ENCODE measurements around the gene STX3. TPM values are rescaled to one million over a fixed set of nuclear protein-coding genes. Genes with fewer than 3 reads are reported as not detected.

STX3 gene
- total RNA-seq, 1 experiment from 2014 or later, result 178 TPM

DNA sequence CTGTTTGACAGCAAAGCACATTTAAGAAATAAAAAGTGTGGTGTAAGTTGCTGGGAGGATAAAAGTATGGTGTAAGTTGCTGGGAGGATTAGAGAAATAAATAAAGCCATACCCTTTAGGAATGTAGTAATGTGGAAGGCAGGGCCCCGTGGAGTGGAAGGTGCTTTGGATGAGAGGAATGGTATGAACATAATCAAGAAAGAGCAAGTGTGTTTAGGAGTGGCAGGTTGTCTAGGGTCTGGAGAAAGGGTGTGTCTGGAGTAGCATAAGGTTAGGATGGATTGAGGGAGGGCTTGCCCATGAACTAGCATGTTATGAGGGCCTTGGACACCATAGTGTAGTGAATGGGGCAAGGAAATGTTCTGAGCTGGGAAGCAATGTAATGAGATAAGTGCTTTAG is 37.3 kb downstream of the STX3 start:
- Mint-ChIP-seq H3K27me3 (ENCODE audit: insufficient read depth, unreplicated experiment) (no peaks in the 10 kb centered on the region), H3K27ac (ENCODE audit: unreplicated experiment) (peak overlapping the region; percentile 8), H3K9me3 (ENCODE audit: unreplicated experiment) (no peaks in the 10 kb centered on the region), H3K4me1 (ENCODE audit: low read depth, unreplicated experiment) (peaks cover 20% of the 10 kb centered on the region), H3K4me3 (ENCODE audit: unreplicated experiment) (no peak overlapping the region), H3K36me3 (ENCODE audit: insufficient read depth, unreplicated experiment) (peaks cover 99% of the 10 kb centered on the region)
- TF ChIP-seq, protein P1, sequence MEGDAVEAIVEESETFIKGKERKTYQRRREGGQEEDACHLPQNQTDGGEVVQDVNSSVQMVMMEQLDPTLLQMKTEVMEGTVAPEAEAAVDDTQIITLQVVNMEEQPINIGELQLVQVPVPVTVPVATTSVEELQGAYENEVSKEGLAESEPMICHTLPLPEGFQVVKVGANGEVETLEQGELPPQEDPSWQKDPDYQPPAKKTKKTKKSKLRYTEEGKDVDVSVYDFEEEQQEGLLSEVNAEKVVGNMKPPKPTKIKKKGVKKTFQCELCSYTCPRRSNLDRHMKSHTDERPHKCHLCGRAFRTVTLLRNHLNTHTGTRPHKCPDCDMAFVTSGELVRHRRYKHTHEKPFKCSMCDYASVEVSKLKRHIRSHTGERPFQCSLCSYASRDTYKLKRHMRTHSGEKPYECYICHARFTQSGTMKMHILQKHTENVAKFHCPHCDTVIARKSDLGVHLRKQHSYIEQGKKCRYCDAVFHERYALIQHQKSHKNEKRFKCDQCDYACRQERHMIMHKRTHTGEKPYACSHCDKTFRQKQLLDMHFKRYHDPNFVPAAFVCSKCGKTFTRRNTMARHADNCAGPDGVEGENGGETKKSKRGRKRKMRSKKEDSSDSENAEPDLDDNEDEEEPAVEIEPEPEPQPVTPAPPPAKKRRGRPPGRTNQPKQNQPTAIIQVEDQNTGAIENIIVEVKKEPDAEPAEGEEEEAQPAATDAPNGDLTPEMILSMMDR (IDR thresholded peaks at IDR 0.05; ENCODE audit: insufficient read depth in 1 of 2, low read depth in 1 of 2, low read length in 1 of 2, severe bottlenecking in 1 of 2, unreplicated experiment in 1 of 2), result no peak
- peaks cover under 1% of the 10 kb centered on the region for H3K4me1 ChIP-seq
- no peaks in the 10 kb centered on the region for H3K27me3 ChIP-seq (replicated peaks; ENCODE audit: control insufficient read depth, insufficient read depth, low read length)
- no TSS peak for BruUV-seq (replicated peaks)
- no peaks in the 10 kb centered on the region for H3K9me3 ChIP-seq
- ChIA-PET CTCF (no interaction called here), POLR2A (no interaction called here)
- intact Hi-C loops (cut with micrococcal nuclease; ENCODE audit: unreplicated experiment), result no loop called here
- peaks cover 23% of the 10 kb centered on the region; the same call in 1 of the 2 replicates for H3K36me3 ChIP-seq (ENCODE audit: control insufficient read depth, insufficient read depth, low read length)
- H3K4me3 ChIP-seq (ENCODE audit: low read depth, low read length), result no peak overlapping the region
- no peak for DNase-seq

DNA sequence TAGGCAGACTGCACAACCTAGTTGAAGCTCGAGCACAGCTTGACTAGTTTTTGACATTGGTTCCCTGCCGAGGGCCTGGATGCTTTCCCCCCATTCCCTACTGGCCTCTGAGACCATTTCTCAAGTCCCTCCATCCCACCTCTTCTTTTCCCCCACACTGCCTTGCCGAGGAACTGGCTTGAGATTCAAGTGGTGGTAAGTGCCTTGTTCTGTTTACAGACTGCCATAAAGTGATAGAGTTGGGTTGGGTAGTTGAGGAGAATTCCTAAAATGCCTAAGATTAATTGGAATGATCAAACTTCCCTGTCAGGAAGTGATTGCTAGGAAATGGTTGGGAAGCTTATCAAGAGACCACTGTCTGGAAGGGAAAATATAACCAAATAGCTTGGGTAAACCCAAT is 39.2 kb downstream of the STX3 start:
- no TSS peak for BruUV-seq (replicated peaks)
- Mint-ChIP-seq H3K27me3 (ENCODE audit: insufficient read depth, unreplicated experiment) (no peaks in the 10 kb centered on the region), H3K4me3 (ENCODE audit: unreplicated experiment) (no peak overlapping the region), H3K9me3 (ENCODE audit: unreplicated experiment) (no peaks in the 10 kb centered on the region), H3K36me3 (ENCODE audit: insufficient read depth, unreplicated experiment) (peaks cover 96% of the 10 kb centered on the region), H3K4me1 (ENCODE audit: low read depth, unreplicated experiment) (peaks cover 13% of the 10 kb centered on the region), H3K27ac (ENCODE audit: unreplicated experiment) (no peak overlapping the region)
- Histone ChIP-seq H3K36me3 (ENCODE audit: control insufficient read depth, insufficient read depth, low read length) (peaks cover 17% of the 10 kb centered on the region; the same call in 1 of the 2 replicates), H3K27me3 (replicated peaks; ENCODE audit: control insufficient read depth, insufficient read depth, low read length) (no peaks in the 10 kb centered on the region), H3K4me1 (no peaks in the 10 kb centered on the region), H3K4me3 (ENCODE audit: low read depth, low read length) (no peak overlapping the region), H3K9me3 (no peaks in the 10 kb centered on the region)
- no peak for DNase-seq
- ChIA-PET POLR2A (no interaction called here), CTCF (no interaction called here)
- TF ChIP-seq, protein P1 (IDR thresholded peaks at IDR 0.05; ENCODE audit: insufficient read depth in 1 of 2, low read depth in 1 of 2, low read length in 1 of 2, severe bottlenecking in 1 of 2, unreplicated experiment in 1 of 2), result no peak
- intact Hi-C loops (cut with micrococcal nuclease; ENCODE audit: unreplicated experiment), result no loop called here

DNA sequence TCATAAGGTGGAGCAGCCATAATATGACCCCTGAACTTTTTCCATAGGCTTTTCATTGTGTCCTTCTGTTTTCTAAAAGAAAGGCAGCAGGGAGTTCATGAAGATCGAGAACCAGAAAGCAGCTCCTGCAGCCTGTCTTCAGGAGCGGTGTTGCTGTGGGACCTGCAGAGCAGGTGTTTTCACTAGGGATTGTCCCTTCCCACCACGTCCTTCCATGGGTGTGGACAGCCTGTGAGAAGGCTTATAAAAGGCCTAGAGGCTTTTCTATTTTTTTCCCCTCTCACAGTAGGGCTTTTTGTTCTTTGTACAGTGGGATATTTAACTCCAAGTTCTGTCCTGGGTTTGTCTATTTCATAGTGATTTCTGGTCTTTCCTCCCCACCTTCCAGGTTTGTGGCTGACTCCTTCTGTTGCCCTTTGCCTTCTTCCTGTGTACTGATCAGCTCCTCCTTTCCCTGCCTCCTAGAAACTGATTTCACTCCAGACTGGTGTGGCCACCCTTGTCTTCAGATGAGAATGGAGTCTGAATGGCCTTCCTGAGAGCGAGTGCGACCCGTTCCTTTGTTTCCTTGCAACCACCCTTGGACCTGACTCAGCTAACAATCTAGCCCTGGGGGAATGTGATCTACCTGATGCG is 45.3 kb downstream of the STX3 start:
- Mint-ChIP-seq H3K9me3 (ENCODE audit: unreplicated experiment) (no peaks in the 10 kb centered on the region), H3K27me3 (ENCODE audit: insufficient read depth, unreplicated experiment) (no peaks in the 10 kb centered on the region), H3K36me3 (ENCODE audit: insufficient read depth, unreplicated experiment) (peaks cover 96% of the 10 kb centered on the region), H3K4me3 (ENCODE audit: unreplicated experiment) (no peak overlapping the region), H3K4me1 (ENCODE audit: low read depth, unreplicated experiment) (peaks cover 7% of the 10 kb centered on the region), H3K27ac (ENCODE audit: unreplicated experiment) (peak overlapping the region; percentile 68)
- intact Hi-C loops (cut with micrococcal nuclease; ENCODE audit: unreplicated experiment), result no loop called here
- H3K36me3 ChIP-seq (ENCODE audit: control insufficient read depth, insufficient read depth, low read length), result peaks cover 5% of the 10 kb centered on the region; the same call in 1 of the 2 replicates
- no peaks in the 10 kb centered on the region for H3K9me3 ChIP-seq
- no TSS peak for BruUV-seq (replicated peaks)
- no peak overlapping the region for H3K4me3 ChIP-seq (ENCODE audit: low read depth, low read length)
- ChIA-PET POLR2A (no interaction called here), CTCF (no interaction called here)
- no peak for DNase-seq
- H3K4me1 ChIP-seq, result 0 out of 2 replicates have a peak, but pooled peaks cover 4% of the 10 kb centered on the region
- H3K27me3 ChIP-seq (replicated peaks; ENCODE audit: control insufficient read depth, insufficient read depth, low read length), result no peaks in the 10 kb centered on the region
- TF ChIP-seq, protein P1 (IDR thresholded peaks at IDR 0.05; ENCODE audit: insufficient read depth in 1 of 2, low read depth in 1 of 2, low read length in 1 of 2, severe bottlenecking in 1 of 2, unreplicated experiment in 1 of 2), result no peak

Data from Caco-2 (cell line).